ENCODE results near the gene HOXA13.

HOXA13 gene

GRCh38 chr7:27237735-27238334 lies 37.9 kb upstream of the HOXA13 start:
- in situ Hi-C loops (cut with MboI; ENCODE audit: low sequenced_read_pairs) = no loop called here

GRCh38 chr7:27235387-27236311 lies 35.8 kb upstream of the HOXA13 start:
- in situ Hi-C loops (cut with MboI; ENCODE audit: low sequenced_read_pairs) = no loop called here

GRCh38 chr7:27229448-27229847 lies 29.6 kb upstream of the HOXA13 start:
- in situ Hi-C loops (cut with MboI; ENCODE audit: low sequenced_read_pairs) = no loop called here

- in situ Hi-C loops (cut with MboI; ENCODE audit: low sequenced_read_pairs) = no loop called here
Measured at GRCh38 chr7:27224983-27225934, 25.4 kb upstream of the HOXA13 start.

- in situ Hi-C loops (cut with MboI; ENCODE audit: low sequenced_read_pairs) = no loop called here
Measured at GRCh38 chr7:27223941-27224575, 24.2 kb upstream of the HOXA13 start.

GRCh38 chr7:27221201-27221797 lies 21.4 kb upstream of the HOXA13 start:
- in situ Hi-C loops (cut with MboI; ENCODE audit: low sequenced_read_pairs) = no loop called here

- in situ Hi-C loops (cut with MboI; ENCODE audit: low sequenced_read_pairs) = no loop called here
Measured at GRCh38 chr7:27220440-27220955, 20.6 kb upstream of the HOXA13 start.

- in situ Hi-C loops (cut with MboI; ENCODE audit: low sequenced_read_pairs) = no loop called here
Measured at GRCh38 chr7:27219821-27220220, 19.9 kb upstream of the HOXA13 start.

- in situ Hi-C loops (cut with MboI; ENCODE audit: low sequenced_read_pairs) = no loop called here
Measured at GRCh38 chr7:27217951-27218350, 18.1 kb upstream of the HOXA13 start.

GRCh38 chr7:27215356-27215755 lies 15.5 kb upstream of the HOXA13 start:
- in situ Hi-C loops (cut with MboI; ENCODE audit: low sequenced_read_pairs) = no loop called here

- in situ Hi-C loops (cut with MboI; ENCODE audit: low sequenced_read_pairs) = no loop called here
Measured at GRCh38 chr7:27214239-27214950, 14.5 kb upstream of the HOXA13 start.

GRCh38 chr7:27213433-27214238 lies 13.7 kb upstream of the HOXA13 start:
- in situ Hi-C loops (cut with MboI; ENCODE audit: low sequenced_read_pairs) = no loop called here

GRCh38 chr7:27212497-27213432 lies 12.9 kb upstream of the HOXA13 start:
- in situ Hi-C loops (cut with MboI; ENCODE audit: low sequenced_read_pairs) = no loop called here

GRCh38 chr7:27211764-27212204 lies 11.9 kb upstream of the HOXA13 start:
- in situ Hi-C loops (cut with MboI; ENCODE audit: low sequenced_read_pairs) = no loop called here

- in situ Hi-C loops (cut with MboI; ENCODE audit: low sequenced_read_pairs) = no loop called here
Measured at GRCh38 chr7:27211084-27211446, 11.2 kb upstream of the HOXA13 start.

- in situ Hi-C loops (cut with MboI; ENCODE audit: low sequenced_read_pairs) = no loop called here
Measured at GRCh38 chr7:27210441-27211083, 10.7 kb upstream of the HOXA13 start.

- in situ Hi-C loops (cut with MboI; ENCODE audit: low sequenced_read_pairs) = no loop called here
Measured at GRCh38 chr7:27209933-27210440, 10.1 kb upstream of the HOXA13 start.

All from hTERT RPE-1 (cell line).